HG03469 (cell line): ENCODE data around the gene DCANP1.
"Not testable (repeated sequence)": the region's sequence is repeated elsewhere in the genome, so short reads cannot be mapped to it uniquely, and the experiment has no call there.

Source experiments
- ATAC-seq: cut with Tn5 transposase; IDR thresholded peaks from one replicate; pipeline ENCODE4 v1.9.1; 2021; ENCODE audit warnings: mild to moderate bottlenecking, moderate library complexity, moderate number of reproducible peaks; ENCODE audit not compliant: unreplicated experiment

DCANP1 gene

DNA sequence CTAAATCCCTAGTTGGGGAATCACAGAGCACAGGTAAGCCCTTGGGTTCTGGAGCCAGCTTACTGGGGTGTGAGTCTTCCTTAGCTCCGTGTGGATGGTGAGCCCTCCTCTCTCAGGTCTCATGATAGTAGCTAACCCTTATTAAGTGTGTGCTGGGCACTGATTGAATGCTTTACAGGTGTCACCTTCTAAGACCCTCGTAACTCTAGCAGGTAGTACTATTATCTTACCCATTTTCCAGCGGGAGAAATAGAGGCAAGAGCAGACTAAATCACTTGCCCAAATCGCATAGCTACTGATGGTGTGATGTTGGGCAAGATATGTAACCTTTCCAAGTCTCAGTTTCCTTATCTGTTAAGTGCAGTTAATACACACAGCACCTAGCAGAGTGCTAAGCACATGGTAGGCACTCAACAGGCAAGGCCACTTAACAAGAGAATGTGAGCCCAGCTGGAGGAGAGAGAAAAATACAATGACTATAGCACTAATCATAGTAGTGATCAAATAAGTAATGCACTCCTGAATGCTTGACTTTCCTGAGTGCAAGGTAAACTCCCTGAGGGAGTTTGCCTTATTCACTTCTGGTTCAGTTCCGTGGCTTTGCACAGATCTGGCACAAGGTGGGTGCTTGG is at the start of gene DCANP1:
TSS of gene DCANP1 (minus strand) at position 51 of the 632 bp plus-strand sequence. CDS start 240 bp downstream, outside the sequence.
- no peak for ATAC-seq

- not testable (repeated sequence) for ATAC-seq
Observed at GRCh38 chr5:135495531-135495930, 48.4 kb upstream of the DCANP1 start.

- ATAC-seq: no peak
Observed at GRCh38 chr5:135494196-135494595, 47.0 kb upstream of the DCANP1 start.

GRCh38 chr5:135493406-135494180 is 46.4 kb upstream of the DCANP1 start:
- no peak for ATAC-seq

GRCh38 chr5:135492319-135492626 is 45.1 kb upstream of the DCANP1 start:
- no peak for ATAC-seq

DNA sequence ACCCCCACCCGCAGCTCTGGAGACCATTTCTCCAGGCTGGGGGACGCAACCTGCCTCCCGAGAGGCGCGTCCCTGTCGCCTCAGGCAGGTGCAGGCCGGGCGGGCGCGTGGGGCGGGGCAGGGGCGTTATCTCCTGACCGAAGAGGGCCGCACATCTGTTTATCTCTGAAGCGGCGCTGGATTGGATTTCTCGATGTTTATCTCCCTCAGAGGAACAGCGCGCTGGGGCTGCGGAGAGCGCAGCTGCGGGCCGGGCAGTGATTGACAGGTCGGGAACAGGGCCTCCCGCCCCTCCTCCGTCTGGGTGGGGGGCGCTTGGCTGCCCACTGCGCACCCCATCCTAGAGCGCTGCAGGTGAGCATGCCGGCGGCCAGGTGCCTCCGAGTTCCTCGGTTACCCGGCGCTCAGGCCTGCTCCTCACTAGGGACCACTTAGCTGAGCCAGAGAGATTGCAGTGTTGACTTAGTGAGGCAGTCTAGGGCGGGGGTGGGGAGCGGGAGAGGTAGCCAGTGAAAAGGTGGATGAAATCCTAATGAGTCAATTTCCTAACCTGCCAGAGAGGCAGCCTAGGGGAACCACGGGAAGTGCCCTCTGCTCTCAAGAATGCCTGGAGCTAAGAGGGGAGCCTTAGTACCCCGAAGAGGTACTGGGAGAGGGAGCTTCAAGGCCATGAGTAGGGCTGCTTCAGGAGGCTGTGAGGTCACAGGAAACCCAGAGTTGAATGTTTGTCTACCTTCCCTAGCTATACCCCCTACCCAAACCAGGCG is 44.6 kb upstream of the DCANP1 start:
- ATAC-seq: no peak

GRCh38 chr5:135491038-135491551 is 43.9 kb upstream of the DCANP1 start:
- no peak for ATAC-seq

GRCh38 chr5:135490245-135491037 is 43.3 kb upstream of the DCANP1 start:
- ATAC-seq: no peak

GRCh38 chr5:135489466-135490244 is 42.5 kb upstream of the DCANP1 start:
- no peak for ATAC-seq

- no peak for ATAC-seq
Observed at GRCh38 chr5:135488727-135489465, 41.7 kb upstream of the DCANP1 start.

GRCh38 chr5:135487839-135488514 is 40.8 kb upstream of the DCANP1 start:
- ATAC-seq: no peak

DNA sequence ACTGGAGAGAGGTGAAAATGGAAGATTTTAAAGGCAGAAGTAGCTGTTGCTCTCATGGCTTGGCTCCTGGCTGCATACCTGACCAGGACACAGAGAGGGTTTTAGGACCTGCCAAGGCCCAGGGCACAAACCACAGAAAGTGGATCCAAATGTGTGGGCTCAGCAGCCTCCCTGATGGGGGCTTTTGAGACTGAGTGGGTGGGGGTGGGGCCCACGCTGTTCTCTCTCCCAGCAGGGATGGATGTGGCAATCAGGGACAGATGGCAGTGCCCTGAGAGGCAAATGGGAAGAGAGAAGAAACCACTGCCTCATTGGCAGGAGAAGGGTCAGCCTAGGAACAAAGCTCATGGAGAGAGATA is 39.9 kb upstream of the DCANP1 start:
- no peak for ATAC-seq

DNA sequence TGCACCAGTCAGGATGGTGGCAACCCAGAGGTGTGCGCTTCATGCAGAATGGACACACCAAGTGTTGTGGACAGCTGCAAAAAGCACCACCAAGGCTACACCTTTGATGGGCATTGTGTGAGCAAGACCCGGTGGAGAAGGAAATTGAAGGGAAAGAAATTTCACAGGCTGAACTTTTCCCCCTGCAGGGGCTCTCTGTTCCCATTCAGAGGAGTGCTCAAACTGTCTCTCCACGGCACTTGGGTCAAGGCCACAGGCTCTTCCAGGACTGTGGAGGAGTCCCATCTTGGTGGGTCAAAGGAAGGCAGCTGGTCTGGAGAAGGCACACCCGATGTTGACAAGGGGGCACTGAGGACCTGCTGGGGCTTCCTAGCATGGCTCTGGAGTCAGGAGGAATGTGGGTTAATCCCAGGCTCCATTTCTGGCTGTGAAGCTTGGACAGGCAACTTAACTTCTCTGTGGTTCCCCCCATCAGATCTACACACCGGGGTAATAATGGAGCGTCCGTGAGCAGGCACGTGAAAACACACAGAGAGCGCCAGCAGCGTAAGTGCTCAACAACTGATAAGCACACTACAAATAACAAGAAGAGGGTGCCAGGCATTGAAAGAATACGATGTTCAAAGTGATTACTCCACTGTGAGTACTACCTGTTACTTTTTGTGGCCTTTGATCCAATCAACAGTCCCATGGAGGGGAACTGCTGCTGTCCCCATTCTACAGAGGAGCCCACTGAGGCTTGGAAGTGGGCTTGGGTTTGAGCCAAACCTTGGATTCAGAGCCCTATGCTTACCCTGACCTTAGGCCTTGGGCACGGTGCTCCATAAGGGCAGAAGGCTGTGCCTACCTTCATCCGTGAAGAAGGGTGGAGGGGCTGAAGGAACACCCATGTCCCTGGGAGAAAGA is 39.2 kb upstream of the DCANP1 start:
- no peak for ATAC-seq

- no peak for ATAC-seq
Observed at GRCh38 chr5:135484674-135485086, 37.5 kb upstream of the DCANP1 start.

GRCh38 chr5:135483254-135483653 is 36.1 kb upstream of the DCANP1 start:
- no peak for ATAC-seq

DNA sequence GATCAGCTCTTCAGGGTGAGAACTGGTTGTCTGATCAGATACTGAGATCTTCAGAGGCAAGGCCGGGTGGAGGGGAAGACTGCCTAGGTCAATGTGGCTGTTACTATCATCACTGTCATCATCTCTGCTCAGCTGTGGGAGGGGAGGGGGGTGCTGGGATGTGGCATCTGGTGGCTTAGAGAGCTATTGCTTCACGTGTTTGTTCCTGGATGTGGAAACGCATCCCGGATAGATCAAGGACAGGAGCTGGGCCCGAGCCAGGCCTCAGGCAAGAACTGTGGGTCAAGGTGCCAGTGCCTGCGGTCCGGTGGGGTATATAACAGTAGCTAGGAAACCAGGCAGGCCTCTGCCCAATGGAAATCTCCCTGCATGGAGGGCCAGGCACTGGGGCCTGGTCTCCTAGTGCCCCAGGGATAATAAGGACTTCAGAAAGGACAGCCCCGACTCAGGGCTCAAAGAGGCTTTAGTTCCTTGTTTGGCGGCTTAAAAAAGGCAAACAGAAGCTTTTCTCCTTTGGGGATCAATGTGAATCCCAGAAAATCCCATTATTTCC is 35.3 kb upstream of the DCANP1 start:
- ATAC-seq: no peak

- no peak for ATAC-seq
Observed at GRCh38 chr5:135481909-135482311, 34.8 kb upstream of the DCANP1 start.

DNA sequence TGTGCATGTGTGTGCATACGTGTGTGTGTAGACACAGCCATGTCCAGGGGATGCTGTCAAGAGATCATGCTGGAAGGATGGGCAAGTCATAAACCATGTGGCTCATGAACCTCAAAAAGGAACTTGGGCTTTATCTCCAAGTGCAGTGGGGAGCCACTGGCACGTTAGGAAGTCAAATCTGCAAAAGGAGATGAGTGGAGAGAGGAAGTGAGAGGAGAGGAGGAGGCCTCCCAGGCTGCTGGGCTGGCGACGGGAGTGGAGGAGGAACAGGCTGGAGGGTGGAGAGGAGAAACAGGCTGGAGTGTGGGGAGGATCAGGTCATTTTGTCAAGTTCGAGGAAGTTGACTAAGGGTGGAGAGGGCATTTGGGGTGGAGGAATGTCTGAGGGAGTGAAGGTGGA is 34.2 kb upstream of the DCANP1 start:
- no peak for ATAC-seq
